GM12878 (cell line): ENCODE data around the gene ABCC2.

Source experiments
- FOS ChIP-seq: IDR thresholded peaks from 3 replicates; pipeline ENCODE4 v1.6.1; 2011; ENCODE audit warnings: borderline replicate concordance; ENCODE audit not compliant: insufficient read length; ENCODE audit errors: extremely low read depth
- POLR2A ChIP-seq: IDR thresholded peaks from 2 replicates; pipeline ENCODE4 v1.6.1; 2011; ENCODE audit warnings: low read depth, mild to moderate bottlenecking, low read length
- TF ChIP-seq, protein P1 (sequence below), 3 experiments: IDR thresholded peaks in 2 of 3; conservative IDR thresholded peaks in 1 of 3; 2 replicates each; pipeline ENCODE4 v1.5.1; 2011; ENCODE audit warnings: low read depth in 3 of 3, low read length in 3 of 3, mild to moderate bottlenecking in 3 of 3, control low read depth in 2 of 3, moderate library complexity in 2 of 3, inconsistent platforms in 1 of 3, mixed read lengths in 1 of 3; ENCODE audit not compliant: control insufficient read depth in 2 of 3, insufficient read depth in 1 of 3; ENCODE audit errors: extremely low read depth in 1 of 3
- TF ChIP-seq, protein P2 (sequence below): fragments of 450-650 bp; IDR thresholded peaks from 2 replicates; pipeline ENCODE4 v1.6.1; 2017; ENCODE audit warnings: mild to moderate bottlenecking, moderate library complexity

DNA sequence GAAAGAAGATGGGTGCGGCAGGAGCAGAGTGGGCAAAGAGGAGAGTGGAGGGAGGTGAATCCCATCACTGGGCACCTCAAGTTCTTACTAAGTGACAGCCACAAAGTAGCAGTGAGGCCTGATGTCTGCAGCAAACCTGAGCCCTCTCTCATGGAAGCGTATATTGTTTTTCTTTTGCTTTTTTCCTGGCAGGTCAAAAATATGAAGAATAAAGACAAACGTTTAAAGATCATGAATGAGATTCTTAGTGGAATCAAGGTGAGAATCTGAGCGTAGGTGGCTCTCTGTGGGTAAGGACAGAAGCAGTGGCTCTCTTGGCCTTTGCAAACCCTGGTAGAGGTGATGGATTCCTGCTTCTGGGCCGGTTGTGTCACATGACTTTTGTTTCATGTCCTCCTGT, 22.8 kb downstream of the ABCC2 start:
- TF ChIP-seq, protein P1, sequence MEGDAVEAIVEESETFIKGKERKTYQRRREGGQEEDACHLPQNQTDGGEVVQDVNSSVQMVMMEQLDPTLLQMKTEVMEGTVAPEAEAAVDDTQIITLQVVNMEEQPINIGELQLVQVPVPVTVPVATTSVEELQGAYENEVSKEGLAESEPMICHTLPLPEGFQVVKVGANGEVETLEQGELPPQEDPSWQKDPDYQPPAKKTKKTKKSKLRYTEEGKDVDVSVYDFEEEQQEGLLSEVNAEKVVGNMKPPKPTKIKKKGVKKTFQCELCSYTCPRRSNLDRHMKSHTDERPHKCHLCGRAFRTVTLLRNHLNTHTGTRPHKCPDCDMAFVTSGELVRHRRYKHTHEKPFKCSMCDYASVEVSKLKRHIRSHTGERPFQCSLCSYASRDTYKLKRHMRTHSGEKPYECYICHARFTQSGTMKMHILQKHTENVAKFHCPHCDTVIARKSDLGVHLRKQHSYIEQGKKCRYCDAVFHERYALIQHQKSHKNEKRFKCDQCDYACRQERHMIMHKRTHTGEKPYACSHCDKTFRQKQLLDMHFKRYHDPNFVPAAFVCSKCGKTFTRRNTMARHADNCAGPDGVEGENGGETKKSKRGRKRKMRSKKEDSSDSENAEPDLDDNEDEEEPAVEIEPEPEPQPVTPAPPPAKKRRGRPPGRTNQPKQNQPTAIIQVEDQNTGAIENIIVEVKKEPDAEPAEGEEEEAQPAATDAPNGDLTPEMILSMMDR (IDR thresholded peaks at IDR 0.05 in 2 of 3, conservative IDR thresholded peaks at IDR 0.05 in 1 of 3; ENCODE audit: control insufficient read depth in 2 of 3, extremely low read depth in 1 of 3, insufficient read depth in 1 of 3, low read depth in 3 of 3, low read length in 3 of 3) = no peak
- TF ChIP-seq FOS (no peak), POLR2A (no peak)
- TF ChIP-seq, protein P2, sequence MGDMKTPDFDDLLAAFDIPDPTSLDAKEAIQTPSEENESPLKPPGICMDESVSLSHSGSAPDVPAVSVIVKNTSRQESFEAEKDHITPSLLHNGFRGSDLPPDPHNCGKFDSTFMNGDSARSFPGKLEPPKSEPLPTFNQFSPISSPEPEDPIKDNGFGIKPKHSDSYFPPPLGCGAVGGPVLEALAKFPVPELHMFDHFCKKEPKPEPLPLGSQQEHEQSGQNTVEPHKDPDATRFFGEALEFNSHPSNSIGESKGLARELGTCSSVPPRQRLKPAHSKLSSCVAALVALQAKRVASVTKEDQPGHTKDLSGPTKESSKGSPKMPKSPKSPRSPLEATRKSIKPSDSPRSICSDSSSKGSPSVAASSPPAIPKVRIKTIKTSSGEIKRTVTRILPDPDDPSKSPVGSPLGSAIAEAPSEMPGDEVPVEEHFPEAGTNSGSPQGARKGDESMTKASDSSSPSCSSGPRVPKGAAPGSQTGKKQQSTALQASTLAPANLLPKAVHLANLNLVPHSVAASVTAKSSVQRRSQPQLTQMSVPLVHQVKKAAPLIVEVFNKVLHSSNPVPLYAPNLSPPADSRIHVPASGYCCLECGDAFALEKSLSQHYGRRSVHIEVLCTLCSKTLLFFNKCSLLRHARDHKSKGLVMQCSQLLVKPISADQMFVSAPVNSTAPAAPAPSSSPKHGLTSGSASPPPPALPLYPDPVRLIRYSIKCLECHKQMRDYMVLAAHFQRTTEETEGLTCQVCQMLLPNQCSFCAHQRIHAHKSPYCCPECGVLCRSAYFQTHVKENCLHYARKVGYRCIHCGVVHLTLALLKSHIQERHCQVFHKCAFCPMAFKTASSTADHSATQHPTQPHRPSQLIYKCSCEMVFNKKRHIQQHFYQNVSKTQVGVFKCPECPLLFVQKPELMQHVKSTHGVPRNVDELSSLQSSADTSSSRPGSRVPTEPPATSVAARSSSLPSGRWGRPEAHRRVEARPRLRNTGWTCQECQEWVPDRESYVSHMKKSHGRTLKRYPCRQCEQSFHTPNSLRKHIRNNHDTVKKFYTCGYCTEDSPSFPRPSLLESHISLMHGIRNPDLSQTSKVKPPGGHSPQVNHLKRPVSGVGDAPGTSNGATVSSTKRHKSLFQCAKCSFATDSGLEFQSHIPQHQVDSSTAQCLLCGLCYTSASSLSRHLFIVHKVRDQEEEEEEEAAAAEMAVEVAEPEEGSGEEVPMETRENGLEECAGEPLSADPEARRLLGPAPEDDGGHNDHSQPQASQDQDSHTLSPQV = no peak
